Measurements from ENCODE around the gene ZYG11B.
"Not testable (repeated sequence)": the region's sequence is repeated elsewhere in the genome, so short reads cannot be mapped to it uniquely, and the experiment has no call there.

The ZYG11B gene

DNA sequence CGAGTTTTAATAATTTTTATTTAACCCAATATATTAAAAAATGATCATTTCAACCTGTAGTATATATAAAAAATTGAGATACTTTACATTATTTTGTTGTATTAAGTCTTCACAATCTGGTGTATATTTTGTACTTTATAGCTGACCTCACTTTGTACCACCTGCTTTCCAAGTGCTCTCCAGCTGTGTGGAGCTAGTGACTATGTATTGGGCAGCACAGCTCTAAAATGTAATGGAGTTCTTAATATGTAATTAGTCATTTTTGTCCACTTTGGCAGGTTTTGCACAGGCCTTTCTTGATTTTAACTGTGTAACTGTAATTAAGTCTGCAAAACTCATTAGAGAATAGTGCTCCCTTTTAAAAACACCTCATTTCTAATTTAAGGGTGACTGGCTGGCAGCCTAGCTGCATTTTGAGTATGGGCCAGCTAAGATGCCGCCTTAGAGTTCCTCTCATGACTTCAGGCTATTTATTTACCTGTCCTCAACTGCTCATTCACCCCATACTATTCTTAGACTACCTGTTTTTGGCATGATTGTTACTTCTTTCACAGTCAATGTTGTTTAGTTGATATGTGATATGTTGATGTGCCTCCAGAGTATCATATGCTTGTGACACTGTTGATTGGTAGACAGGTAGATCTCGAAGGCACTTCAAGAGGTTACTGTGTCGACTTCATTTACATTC is 43.2 kb downstream of the ZYG11B start:
- Histone ChIP-seq H4K20me1 (ENCODE audit: insufficient read depth, low read length, poor library complexity, severe bottlenecking) (no peaks in the 10 kb centered on the region), H3K27me3 (ENCODE audit: insufficient read depth, low read length, poor library complexity, severe bottlenecking) (no peaks in the 10 kb centered on the region), H2AFZ (ENCODE audit: low read length) (no peak overlapping the region), H3F3A (ENCODE audit: low read depth) (no peaks in the 10 kb centered on the region), H3K9me3 (ENCODE audit: insufficient read depth, low read depth, low read length) (no peaks in the 10 kb centered on the region), H3K4me1 (ENCODE audit: insufficient read depth, low read length, poor library complexity, severe bottlenecking) (peaks cover 12% of the 10 kb centered on the region), H3K9ac (ENCODE audit: low read depth, low read length, poor library complexity, severe bottlenecking) (no peak overlapping the region), H3K36me3 (ENCODE audit: insufficient read depth, low read length) (peaks cover 27% of the 10 kb centered on the region), H3K4me2 (ENCODE audit: low read depth, low read length, poor library complexity, severe bottlenecking) (no peak overlapping the region), H3K9me2 (replicated peaks; ENCODE audit: low read depth, low read length) (no peaks in the 10 kb centered on the region), H3K4me3 (ENCODE audit: low read length, poor library complexity, severe bottlenecking) (no peak overlapping the region), H3K79me2 (ENCODE audit: insufficient read depth, low read length) (peaks cover 6% of the 10 kb centered on the region; the same call in 1 of the 2 replicates)
- TF ChIP-seq, protein P1, sequence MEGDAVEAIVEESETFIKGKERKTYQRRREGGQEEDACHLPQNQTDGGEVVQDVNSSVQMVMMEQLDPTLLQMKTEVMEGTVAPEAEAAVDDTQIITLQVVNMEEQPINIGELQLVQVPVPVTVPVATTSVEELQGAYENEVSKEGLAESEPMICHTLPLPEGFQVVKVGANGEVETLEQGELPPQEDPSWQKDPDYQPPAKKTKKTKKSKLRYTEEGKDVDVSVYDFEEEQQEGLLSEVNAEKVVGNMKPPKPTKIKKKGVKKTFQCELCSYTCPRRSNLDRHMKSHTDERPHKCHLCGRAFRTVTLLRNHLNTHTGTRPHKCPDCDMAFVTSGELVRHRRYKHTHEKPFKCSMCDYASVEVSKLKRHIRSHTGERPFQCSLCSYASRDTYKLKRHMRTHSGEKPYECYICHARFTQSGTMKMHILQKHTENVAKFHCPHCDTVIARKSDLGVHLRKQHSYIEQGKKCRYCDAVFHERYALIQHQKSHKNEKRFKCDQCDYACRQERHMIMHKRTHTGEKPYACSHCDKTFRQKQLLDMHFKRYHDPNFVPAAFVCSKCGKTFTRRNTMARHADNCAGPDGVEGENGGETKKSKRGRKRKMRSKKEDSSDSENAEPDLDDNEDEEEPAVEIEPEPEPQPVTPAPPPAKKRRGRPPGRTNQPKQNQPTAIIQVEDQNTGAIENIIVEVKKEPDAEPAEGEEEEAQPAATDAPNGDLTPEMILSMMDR (conservative IDR thresholded peaks at IDR 0.05; ENCODE audit: low read length), result no peak
- no peak for TF ChIP-seq EZH2phosphoT487 (IDR thresholded peaks at IDR 0.05; ENCODE audit: borderline replicate concordance)

DNA sequence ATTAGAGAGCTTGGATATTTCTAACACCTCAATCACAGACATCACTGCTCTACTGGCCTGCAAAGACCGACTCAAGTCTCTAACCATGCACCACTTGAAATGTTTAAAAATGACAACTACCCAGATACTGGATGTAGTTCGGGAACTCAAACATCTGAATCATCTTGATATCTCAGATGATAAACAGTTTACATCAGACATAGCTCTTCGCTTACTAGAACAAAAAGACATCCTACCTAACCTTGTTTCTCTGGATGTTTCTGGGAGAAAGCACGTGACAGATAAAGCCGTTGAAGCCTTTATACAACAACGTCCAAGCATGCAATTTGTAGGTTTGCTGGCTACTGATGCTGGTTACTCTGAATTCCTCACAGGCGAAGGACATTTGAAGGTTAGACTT is 45.1 kb downstream of the ZYG11B start:
- no peak overlapping the region for H2AFZ ChIP-seq (ENCODE audit: low read length)
- H4K20me1 ChIP-seq (ENCODE audit: insufficient read depth, low read length, poor library complexity, severe bottlenecking), result no peaks in the 10 kb centered on the region
- TF ChIP-seq, protein P1 (conservative IDR thresholded peaks at IDR 0.05; ENCODE audit: low read length), result no peak
- TF ChIP-seq EZH2phosphoT487 (IDR thresholded peaks at IDR 0.05; ENCODE audit: borderline replicate concordance), result no peak
- no peak overlapping the region for H3K4me2 ChIP-seq (ENCODE audit: low read depth, low read length, poor library complexity, severe bottlenecking)
- peaks cover 33% of the 10 kb centered on the region for H3K36me3 ChIP-seq (ENCODE audit: insufficient read depth, low read length)
- H3F3A ChIP-seq (ENCODE audit: low read depth), result no peaks in the 10 kb centered on the region
- no peaks in the 10 kb centered on the region for H3K9me2 ChIP-seq (replicated peaks; ENCODE audit: low read depth, low read length)
- H3K9ac ChIP-seq (ENCODE audit: low read depth, low read length, poor library complexity, severe bottlenecking), result no peak overlapping the region
- peaks cover 12% of the 10 kb centered on the region for H3K4me1 ChIP-seq (ENCODE audit: insufficient read depth, low read length, poor library complexity, severe bottlenecking)
- H3K79me2 ChIP-seq (ENCODE audit: insufficient read depth, low read length), result 0 out of 2 replicates have a peak, but pooled peaks cover 2% of the 10 kb centered on the region
- no peaks in the 10 kb centered on the region for H3K27me3 ChIP-seq (ENCODE audit: insufficient read depth, low read length, poor library complexity, severe bottlenecking)
- H3K9me3 ChIP-seq (ENCODE audit: insufficient read depth, low read depth, low read length), result no peaks in the 10 kb centered on the region
- H3K4me3 ChIP-seq (ENCODE audit: low read length, poor library complexity, severe bottlenecking), result no peak overlapping the region

DNA sequence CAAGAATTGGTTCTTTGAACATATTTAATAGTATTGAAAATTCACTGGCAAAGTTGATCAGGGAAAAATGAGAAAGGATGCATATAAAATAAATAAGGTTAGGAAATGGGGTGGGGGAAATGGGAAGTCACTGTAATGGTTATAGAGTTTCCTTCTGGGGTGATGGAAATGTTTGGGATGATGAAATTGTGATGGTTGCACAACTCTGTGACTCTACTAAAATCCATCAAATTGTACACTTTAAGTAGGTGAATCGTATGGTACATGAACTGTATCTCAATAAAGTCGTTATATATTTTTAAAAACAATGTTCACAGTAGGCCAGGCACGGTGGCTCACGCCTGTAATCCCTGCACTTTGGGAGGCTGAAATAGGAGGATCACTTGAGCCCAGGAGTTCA is 59.9 kb downstream of the ZYG11B start:
- peaks cover 50% of the 10 kb centered on the region for H3K36me3 ChIP-seq (ENCODE audit: insufficient read depth, low read length)
- peaks cover under 1% of the 10 kb centered on the region for H3K4me1 ChIP-seq (ENCODE audit: insufficient read depth, low read length, poor library complexity, severe bottlenecking)
- TF ChIP-seq, protein P1 (conservative IDR thresholded peaks at IDR 0.05; ENCODE audit: low read length), result no peak
- no peak for TF ChIP-seq EZH2phosphoT487 (IDR thresholded peaks at IDR 0.05; ENCODE audit: borderline replicate concordance)
- no peak overlapping the region for H2AFZ ChIP-seq (ENCODE audit: low read length)
- H3K9ac ChIP-seq (ENCODE audit: low read depth, low read length, poor library complexity, severe bottlenecking), result no peak overlapping the region
- H3F3A ChIP-seq (ENCODE audit: low read depth), result no peaks in the 10 kb centered on the region
- no peaks in the 10 kb centered on the region for H3K79me2 ChIP-seq (ENCODE audit: insufficient read depth, low read length)
- no peaks in the 10 kb centered on the region for H3K9me3 ChIP-seq (ENCODE audit: insufficient read depth, low read depth, low read length)
- no peaks in the 10 kb centered on the region for H4K20me1 ChIP-seq (ENCODE audit: insufficient read depth, low read length, poor library complexity, severe bottlenecking)
- no peaks in the 10 kb centered on the region for H3K9me2 ChIP-seq (replicated peaks; ENCODE audit: low read depth, low read length)
- no peak overlapping the region for H3K4me3 ChIP-seq (ENCODE audit: low read length, poor library complexity, severe bottlenecking)
- no peak overlapping the region for H3K4me2 ChIP-seq (ENCODE audit: low read depth, low read length, poor library complexity, severe bottlenecking)
- H3K27me3 ChIP-seq (ENCODE audit: insufficient read depth, low read length, poor library complexity, severe bottlenecking), result no peaks in the 10 kb centered on the region

DNA sequence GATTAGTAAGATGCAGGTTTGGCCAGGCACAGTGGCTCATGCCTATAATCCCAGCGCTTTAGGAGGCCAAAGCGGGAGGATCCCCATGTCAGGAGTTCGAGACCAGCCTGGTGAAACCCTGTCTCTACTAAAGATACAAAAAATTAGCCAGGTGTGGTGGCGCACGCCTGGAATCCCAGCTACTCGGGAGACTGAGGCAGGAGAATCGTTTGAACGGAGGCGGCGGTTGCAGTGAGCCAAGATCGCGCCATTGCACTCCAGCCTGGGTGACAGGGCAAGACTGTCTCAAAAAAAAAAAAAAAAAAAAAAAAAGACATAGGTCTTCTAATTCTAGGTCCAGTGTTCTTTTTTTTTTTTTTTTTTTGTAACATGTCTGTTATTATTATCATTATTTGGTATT is 64.2 kb downstream of the ZYG11B start:
- not testable (repeated sequence) for H2AFZ ChIP-seq (ENCODE audit: low read length); H3K79me2 ChIP-seq (ENCODE audit: insufficient read depth, low read length); H3K27me3 ChIP-seq (ENCODE audit: insufficient read depth, low read length, poor library complexity, severe bottlenecking); H3K4me3 ChIP-seq (ENCODE audit: low read length, poor library complexity, severe bottlenecking); H3K9me2 ChIP-seq (replicated peaks; ENCODE audit: low read depth, low read length); H4K20me1 ChIP-seq (ENCODE audit: insufficient read depth, low read length, poor library complexity, severe bottlenecking); H3K4me2 ChIP-seq (ENCODE audit: low read depth, low read length, poor library complexity, severe bottlenecking); H3K9ac ChIP-seq (ENCODE audit: low read depth, low read length, poor library complexity, severe bottlenecking); H3K9me3 ChIP-seq (ENCODE audit: insufficient read depth, low read depth, low read length)
- peaks cover 18% of the 10 kb centered on the region for H3F3A ChIP-seq (ENCODE audit: low read depth)
- peaks cover 27% of the 10 kb centered on the region for H3K4me1 ChIP-seq (ENCODE audit: insufficient read depth, low read length, poor library complexity, severe bottlenecking)
- H3K36me3 ChIP-seq (ENCODE audit: insufficient read depth, low read length), result peaks cover 36% of the 10 kb centered on the region
